GM12872 (cell line): ENCODE measurements around the gene SLAMF9.

Experiments used
- TF ChIP-seq, protein P1 (sequence below): IDR thresholded peaks from 3 replicates; pipeline ENCODE4 v1.5.1; 2011; ENCODE audit warnings: low read depth, mild to moderate bottlenecking, low read length, moderate library complexity; ENCODE audit not compliant: insufficient read depth

Gene SLAMF9

DNA sequence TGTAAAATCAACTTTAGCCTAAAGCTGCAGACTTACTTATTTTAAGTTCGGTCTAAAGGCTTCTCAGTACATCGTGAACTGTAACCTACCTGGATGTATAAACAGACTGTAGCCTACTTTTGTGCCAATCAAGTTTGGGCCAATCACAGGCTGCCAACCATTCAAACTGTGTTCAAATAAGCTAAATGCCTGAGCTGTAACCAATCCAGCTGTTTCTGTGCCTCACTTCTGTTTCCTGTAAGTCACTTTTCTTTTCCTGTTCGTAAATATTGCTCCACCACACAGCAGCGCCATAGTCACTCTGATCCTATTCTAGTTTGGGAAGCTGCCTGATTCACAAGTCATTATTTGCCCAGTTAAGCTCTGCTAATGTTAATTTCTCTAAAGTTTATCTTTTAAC lies 37.5 kb upstream of the SLAMF9 start:
- TF ChIP-seq, protein P1, sequence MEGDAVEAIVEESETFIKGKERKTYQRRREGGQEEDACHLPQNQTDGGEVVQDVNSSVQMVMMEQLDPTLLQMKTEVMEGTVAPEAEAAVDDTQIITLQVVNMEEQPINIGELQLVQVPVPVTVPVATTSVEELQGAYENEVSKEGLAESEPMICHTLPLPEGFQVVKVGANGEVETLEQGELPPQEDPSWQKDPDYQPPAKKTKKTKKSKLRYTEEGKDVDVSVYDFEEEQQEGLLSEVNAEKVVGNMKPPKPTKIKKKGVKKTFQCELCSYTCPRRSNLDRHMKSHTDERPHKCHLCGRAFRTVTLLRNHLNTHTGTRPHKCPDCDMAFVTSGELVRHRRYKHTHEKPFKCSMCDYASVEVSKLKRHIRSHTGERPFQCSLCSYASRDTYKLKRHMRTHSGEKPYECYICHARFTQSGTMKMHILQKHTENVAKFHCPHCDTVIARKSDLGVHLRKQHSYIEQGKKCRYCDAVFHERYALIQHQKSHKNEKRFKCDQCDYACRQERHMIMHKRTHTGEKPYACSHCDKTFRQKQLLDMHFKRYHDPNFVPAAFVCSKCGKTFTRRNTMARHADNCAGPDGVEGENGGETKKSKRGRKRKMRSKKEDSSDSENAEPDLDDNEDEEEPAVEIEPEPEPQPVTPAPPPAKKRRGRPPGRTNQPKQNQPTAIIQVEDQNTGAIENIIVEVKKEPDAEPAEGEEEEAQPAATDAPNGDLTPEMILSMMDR: no peak

- TF ChIP-seq, protein P1: no peak
Measured at GRCh38 chr1:159990005-159990404, 36.0 kb upstream of the SLAMF9 start.

DNA sequence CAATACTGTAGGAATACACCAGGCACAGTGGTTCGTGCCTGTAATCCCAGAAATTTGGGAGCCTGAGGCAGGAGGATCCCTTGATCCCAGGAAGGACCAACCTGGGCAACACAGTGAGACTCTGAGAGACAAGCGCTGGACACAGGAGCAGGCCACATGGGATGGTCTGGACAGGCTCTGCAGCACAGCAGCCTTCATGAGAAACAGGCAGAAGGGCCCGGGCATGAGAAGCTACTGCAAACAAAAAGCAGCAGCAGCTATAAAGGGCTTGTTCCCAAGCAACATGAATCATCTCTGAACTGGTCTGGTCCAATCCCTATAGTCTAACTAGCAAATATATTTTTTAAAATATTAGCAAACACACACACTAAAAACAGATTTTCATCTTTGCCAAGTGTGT lies 35.5 kb upstream of the SLAMF9 start:
- TF ChIP-seq, protein P1: no peak

GRCh38 chr1:159988006-159988405 lies 34.0 kb upstream of the SLAMF9 start:
- TF ChIP-seq, protein P1: no peak

- TF ChIP-seq, protein P1: no peak
Measured at GRCh38 chr1:159987186-159987585, 33.1 kb upstream of the SLAMF9 start.

- TF ChIP-seq, protein P1: no peak
Measured at GRCh38 chr1:159986531-159986930, 32.5 kb upstream of the SLAMF9 start.

DNA sequence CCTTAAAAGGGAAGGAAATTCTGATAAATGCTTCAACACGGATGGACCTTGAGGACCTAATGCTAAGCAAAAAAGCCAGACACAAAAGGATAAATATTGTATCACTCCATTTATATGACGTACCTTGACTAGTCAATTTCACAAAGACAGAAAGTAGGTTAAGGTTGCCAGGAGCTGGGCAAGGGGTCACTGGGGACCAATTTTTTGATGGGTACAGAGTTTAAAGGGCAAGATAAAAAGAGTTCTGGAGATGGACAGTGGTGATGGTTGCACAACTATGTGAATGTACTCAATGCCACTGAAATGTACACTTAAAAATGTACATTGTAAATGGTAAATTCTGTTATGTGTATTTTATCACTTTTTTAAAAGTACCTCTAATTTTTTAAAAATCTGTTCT lies 32.1 kb upstream of the SLAMF9 start:
- TF ChIP-seq, protein P1: no peak

- TF ChIP-seq, protein P1: no peak
Measured at GRCh38 chr1:159985473-159985872, 31.4 kb upstream of the SLAMF9 start.
